HuH-7.5 (cell line): ENCODE data around the gene NRBF2.
"Not testable (repeated sequence)": the region's sequence is repeated elsewhere in the genome, so short reads cannot be mapped to it uniquely, and the experiment has no call there.

Experiments used
- DNase-seq: peaks from one replicate; pipeline ENCODE4 v3.0.0; 2011; ENCODE audit warnings: low spot score

The NRBF2 gene

DNA sequence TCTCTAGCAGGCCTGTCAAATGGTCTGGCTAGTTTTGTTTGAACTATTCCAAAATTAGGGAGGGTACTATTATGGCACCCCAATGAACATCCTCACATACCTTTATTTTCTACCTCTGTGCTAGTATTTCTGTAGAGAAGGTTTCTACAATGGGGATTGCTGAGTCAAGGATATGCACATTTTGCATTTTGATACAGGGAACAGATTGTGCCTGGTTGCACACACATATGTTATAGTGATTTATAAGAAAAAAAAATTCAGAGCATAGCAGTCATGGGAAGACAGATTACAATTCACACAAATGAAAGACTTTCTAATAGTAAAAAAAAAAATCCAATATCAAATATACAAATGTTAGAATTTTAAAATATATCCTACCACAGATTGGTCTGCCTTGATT is 14.1 kb upstream of the NRBF2 start:
- no peak for DNase-seq

DNA sequence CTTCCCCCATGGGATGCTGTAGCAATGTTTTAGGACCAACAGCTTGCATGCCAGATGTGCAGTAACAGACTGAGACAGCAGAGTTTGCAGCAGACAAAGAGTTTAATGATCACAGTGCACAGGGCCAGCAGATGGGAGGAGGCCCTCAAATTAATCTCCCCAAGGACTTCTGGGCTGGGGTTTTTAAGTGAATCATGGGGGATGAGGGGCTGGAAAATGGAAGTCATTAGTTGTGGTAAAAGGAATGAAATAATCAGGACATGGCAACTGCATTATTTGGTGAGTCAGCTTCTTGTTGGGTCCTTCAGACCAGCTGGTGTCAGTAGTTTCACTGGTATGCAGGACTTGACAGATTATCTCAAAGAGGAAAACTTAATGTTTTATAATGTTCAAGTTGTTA is 12.6 kb upstream of the NRBF2 start:
- DNase-seq = no peak

DNA sequence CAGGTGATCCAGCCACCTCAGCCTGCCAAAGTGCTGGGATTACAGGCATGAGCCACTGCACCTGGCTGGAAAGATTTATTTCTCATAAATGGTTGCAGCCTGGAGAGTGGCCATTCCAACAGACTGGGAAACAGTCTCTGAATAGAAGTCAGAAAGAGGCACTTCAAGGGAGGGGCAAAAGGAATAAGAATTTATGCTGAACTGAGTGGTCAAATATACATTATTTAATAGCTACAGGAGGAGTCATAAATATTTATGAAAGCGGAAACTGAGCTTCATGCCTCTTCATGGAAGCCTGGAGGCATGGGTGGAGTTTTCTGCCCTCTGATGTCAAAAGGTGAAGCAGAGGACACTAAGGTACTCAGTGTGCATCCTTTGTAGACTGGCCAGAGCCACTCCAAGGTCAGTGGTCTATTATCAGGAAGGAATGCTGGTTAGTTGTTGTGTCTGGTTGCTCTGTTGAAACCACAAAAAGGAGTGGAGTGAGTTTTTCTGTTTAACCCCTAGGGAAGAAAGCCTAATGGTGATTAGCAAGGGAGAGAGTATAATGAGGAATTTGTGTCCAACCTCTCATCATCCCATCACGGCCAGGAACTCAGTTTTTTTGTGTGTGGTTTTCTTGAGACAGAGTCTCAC is 9.3 kb upstream of the NRBF2 start:
- DNase-seq = no peak

- DNase-seq = no peak
Measured at GRCh38 chr10:63125459-63125858, 7.7 kb upstream of the NRBF2 start.

- no peak for DNase-seq
Measured at GRCh38 chr10:63128443-63128842, 4.7 kb upstream of the NRBF2 start.

- DNase-seq = no peak
Measured at GRCh38 chr10:63129888-63130287, 3.2 kb upstream of the NRBF2 start.

- no peak for DNase-seq
Measured at GRCh38 chr10:63132651-63133055, 475 bp upstream of the NRBF2 start.

DNA sequence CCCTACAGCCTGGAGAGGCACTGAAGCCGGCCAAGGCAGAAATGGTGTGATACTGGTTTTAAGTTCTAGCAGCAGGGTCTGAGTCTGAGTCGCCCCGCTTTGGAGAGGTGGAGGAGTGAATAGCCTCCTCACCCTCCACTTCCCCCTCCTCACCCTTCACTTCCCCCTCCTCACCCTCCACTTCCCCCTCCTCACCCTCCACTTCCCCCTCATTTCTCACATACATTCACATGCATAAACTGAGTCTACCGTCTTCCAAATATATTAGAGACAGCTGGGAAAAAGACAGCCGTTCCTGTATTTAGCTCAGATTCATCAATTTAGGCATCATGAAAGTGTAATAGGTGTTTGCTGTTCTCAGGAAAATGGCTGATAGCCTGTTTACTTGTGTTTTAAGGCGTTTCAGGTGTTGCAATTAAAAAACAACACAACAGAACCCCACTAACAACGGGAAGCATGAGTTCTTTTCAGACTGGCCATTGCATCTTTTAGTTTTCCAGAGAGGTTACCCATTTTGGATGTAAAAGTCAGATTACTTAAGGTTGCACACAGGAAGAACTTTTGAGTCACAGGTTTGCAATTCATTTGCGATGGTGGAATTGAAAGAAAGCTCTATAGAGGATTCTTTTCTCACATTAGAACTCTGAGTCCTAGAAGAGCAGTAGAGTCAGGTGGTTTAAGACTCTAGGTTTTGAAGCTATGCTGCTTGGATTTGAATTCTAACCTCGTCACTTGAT is 861 bp downstream of the NRBF2 start:
- DNase-seq = no peak

GRCh38 chr10:63137306-63137705 is 4.2 kb downstream of the NRBF2 start:
- no peak for DNase-seq

GRCh38 chr10:63140077-63140476 is 6.9 kb downstream of the NRBF2 start:
- no peak for DNase-seq

DNA sequence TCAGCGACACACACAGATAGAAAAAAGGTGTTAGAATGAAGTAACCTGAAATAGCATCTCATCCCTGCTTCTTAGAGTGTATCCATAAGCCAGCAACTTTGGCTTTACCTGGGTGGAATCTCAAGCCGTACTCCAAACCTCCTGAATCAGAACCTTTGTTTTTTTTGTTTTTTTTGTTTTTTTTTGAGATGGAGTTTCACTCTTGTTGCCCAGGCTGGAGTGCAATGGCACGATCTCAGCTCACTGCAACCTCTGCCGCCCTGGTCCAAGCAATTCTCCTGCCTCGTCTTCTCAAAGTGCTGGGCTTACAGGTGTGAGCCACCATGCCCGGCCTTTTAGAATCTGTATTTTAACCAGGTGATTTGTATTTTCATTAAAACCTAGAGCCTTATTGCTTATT is 9.0 kb downstream of the NRBF2 start:
- no peak for DNase-seq

- no peak for DNase-seq
Measured at GRCh38 chr10:63143987-63144386, 10.9 kb downstream of the NRBF2 start.

- no peak for DNase-seq
Measured at GRCh38 chr10:63145782-63146181, 12.7 kb downstream of the NRBF2 start.

DNA sequence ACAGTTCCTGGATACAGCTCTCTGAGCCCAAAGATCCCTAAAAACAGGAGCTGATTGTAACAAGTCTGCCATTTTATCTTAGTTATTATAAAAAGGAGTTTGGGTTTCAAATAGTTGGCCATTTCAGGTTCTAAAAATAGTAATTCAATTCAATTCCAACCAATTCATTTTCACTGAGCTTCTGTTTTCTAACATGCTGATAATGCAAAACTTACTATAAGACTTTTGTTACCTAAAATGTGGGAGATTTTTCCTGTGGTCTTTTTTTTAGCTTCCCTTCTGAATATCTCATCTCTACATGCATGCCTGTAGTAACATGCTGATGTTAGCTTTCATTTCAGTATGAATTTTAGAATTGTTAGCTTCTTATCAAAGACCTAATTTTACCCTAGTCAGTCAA is 13.4 kb downstream of the NRBF2 start:
- no peak for DNase-seq

DNA sequence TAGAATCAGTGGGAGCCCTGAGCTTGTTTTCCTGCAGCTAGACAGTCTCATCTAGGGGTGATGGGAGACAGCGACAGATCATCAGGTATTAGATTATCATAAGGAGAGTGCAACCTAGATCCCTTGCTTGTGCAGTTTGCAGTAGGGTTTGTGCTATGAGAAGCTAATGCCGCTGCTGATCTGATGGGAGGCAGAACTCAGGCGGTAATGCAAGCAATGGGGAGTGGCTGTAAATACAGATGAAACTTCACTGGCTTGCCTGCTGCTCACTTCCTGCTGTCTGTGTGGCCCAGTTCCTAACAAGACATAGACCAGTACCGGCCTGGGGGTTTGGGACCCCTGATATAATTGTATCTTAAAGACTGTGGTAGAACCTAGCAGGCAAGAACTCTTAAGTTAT is 17.6 kb downstream of the NRBF2 start:
- DNase-seq = no peak

DNA sequence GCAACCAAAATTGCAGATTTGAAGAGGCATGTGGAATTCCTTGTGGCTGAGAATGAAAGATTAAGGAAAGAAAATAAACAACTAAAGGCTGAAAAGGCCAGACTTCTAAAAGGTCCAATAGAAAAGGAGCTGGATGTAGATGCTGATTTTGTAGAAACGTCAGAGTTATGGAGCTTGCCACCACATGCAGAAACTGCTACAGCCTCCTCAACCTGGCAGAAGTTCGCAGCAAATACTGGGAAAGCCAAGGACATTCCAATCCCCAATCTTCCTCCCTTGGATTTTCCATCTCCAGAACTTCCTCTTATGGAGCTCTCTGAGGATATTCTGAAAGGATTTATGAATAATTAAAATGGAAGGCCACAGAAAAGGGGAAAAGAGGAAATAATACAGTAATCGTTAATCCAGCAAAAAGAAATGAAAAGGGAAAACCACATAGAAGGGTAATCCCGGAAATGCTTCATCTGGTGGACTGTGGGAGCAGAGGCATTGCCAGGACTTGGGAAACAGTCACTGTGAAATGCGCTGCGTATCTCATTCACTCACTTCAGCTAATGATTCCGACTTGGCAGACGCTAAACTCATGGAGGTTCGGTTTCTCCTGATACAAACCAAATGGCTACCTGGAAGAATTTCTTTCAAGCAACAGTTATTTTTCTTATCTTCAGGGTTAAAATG is 20.9 kb downstream of the NRBF2 start:
- DNase-seq = not testable (repeated sequence)

GRCh38 chr10:63154546-63155387 is 21.6 kb downstream of the NRBF2 start:
- DNase-seq = no peak

DNA sequence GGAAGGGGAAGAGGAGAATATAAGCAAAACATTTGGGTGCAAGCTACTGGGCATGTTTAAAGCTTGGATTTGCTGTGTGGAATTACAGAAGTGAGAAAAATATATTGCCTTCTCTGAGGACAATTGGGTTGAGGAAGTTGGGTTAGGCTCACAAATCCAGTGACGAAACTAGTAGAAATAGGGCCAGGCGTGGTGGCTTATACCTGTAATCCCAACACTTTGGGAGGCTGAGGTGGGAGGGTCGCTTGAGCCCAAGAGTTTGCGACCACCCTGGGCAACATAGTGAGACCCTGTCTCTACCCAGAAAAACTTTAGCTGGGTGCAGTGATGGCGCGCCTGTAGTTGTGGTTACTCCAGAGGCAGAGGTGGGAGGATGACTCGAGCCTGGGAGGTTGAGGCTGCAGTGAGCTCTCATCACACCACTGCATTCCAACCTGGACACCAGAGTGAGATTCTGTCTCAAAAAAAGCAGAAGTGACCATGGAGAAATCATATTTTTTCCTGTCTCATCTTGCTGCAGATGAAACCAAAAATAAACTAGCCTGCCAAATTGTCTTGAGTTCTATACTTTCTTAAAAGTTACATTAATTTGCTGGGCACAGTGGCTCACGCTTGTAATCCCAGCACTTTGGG is 22.4 kb downstream of the NRBF2 start:
- DNase-seq = no peak

DNA sequence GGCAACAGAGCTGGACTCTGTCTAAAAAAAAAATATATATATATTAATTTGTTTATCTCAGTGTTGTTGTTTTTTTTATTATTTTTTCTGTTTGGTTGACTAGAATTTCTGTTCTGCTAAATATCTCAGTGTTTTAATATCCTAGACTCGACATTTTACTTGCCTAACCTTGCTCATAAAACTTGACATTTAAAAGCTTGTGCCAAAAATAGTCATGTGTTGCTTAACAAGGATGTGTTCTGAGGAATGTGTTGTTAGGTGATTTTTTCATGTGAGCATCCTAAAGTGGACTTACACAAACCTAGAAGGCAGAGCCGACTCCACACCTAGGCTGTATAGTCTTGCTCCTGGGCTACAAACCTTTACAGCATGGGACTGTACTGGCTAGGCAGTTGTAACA is 23.1 kb downstream of the NRBF2 start:
- no peak for DNase-seq

DNA sequence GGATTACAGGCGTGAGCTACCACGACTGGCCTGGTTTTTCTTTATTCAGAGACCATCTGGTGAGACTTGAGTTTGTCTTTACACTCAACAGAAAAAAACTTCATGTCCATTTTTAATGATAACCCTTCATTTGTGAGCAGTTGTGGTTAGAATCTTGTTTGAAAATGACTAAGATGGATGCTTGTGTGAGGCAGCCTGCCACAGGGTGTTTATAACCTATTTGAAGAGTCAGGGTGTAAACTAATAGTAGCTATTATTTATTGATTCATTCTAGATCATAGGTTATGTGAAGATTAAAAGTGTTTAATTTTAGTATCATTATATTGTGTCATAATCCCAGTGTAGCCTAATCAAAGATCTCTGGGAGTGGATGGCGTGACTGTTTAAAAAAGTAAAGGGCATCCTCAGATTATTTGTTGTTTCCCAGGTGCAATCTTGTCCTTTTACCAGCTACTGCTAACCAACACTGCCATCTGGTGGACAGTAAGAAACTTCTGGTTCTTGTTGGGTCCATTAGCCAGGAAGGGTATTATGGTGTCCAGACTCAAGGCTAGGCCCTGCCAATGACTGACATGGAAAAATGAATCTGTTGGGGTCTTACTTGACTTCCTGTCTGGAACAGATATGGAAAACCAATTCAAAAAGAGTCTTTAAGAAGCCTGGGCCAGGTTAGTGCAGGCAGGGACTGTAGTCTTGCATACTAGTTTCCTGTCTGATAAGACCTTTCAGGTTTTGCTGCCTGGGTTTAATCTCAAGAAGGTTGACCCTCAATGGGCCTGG is 24.9 kb downstream of the NRBF2 start:
- no peak for DNase-seq

GRCh38 chr10:63161592-63161991 is 28.5 kb downstream of the NRBF2 start:
- no peak for DNase-seq
